GM21423 (cell line): ENCODE measurements around the gene INPP5F.
"Not testable (repeated sequence)": the region's sequence is repeated elsewhere in the genome, so short reads cannot be mapped to it uniquely, and the experiment has no call there.

Source experiments
- ATAC-seq: cut with Tn5 transposase; IDR thresholded peaks from one replicate; pipeline ENCODE4 v1.9.1; 2021; ENCODE audit warnings: mild to moderate bottlenecking, moderate library complexity; ENCODE audit not compliant: unreplicated experiment

Gene INPP5F

GRCh38 chr10:119703903-119704508, 21.8 kb upstream of the INPP5F start:
- no peak for ATAC-seq

GRCh38 chr10:119705434-119705831, 20.4 kb upstream of the INPP5F start:
- ATAC-seq: peak; percentile 55

GRCh38 chr10:119706521-119707278, 19.1 kb upstream of the INPP5F start:
- ATAC-seq: no peak

GRCh38 chr10:119707331-119707730, 18.5 kb upstream of the INPP5F start:
- ATAC-seq: not testable (repeated sequence)

GRCh38 chr10:119710935-119711334, 14.9 kb upstream of the INPP5F start:
- ATAC-seq: not testable (repeated sequence)

GRCh38 chr10:119713744-119714483, 11.9 kb upstream of the INPP5F start:
- ATAC-seq: no peak

- ATAC-seq: no peak
Measured at GRCh38 chr10:119714484-119714816, 11.4 kb upstream of the INPP5F start.

- no peak for ATAC-seq
Measured at GRCh38 chr10:119715628-119716505, 10.0 kb upstream of the INPP5F start.

GRCh38 chr10:119723161-119723560, 2.7 kb upstream of the INPP5F start:
- ATAC-seq: no peak

- ATAC-seq: no peak
Measured at GRCh38 chr10:119723624-119724023, 2.2 kb upstream of the INPP5F start.

GRCh38 chr10:119724593-119725516, 995 bp upstream of the INPP5F start:
- no peak for ATAC-seq

- ATAC-seq: no peak
Measured at GRCh38 chr10:119725517-119725827, 378 bp upstream of the INPP5F start.

- no peak for ATAC-seq
Measured at GRCh38 chr10:119726676-119727261, 919 bp downstream of the INPP5F start.

- ATAC-seq: no peak
Measured at GRCh38 chr10:119728172-119728800, 2.4 kb downstream of the INPP5F start.

GRCh38 chr10:119734396-119735332, 8.8 kb downstream of the INPP5F start:
- ATAC-seq: no peak

GRCh38 chr10:119735451-119735850, 9.6 kb downstream of the INPP5F start:
- no peak for ATAC-seq

- ATAC-seq: no peak
Measured at GRCh38 chr10:119736220-119736619, 10.4 kb downstream of the INPP5F start.

GRCh38 chr10:119737039-119737663, 11.3 kb downstream of the INPP5F start:
- no peak for ATAC-seq
